ENCODE measurements around the gene EFS.

GRCh38 chr14:23324993-23325392 lies 40.0 kb downstream of the EFS start:
- TF ChIP-seq, protein P1, sequence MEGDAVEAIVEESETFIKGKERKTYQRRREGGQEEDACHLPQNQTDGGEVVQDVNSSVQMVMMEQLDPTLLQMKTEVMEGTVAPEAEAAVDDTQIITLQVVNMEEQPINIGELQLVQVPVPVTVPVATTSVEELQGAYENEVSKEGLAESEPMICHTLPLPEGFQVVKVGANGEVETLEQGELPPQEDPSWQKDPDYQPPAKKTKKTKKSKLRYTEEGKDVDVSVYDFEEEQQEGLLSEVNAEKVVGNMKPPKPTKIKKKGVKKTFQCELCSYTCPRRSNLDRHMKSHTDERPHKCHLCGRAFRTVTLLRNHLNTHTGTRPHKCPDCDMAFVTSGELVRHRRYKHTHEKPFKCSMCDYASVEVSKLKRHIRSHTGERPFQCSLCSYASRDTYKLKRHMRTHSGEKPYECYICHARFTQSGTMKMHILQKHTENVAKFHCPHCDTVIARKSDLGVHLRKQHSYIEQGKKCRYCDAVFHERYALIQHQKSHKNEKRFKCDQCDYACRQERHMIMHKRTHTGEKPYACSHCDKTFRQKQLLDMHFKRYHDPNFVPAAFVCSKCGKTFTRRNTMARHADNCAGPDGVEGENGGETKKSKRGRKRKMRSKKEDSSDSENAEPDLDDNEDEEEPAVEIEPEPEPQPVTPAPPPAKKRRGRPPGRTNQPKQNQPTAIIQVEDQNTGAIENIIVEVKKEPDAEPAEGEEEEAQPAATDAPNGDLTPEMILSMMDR (IDR thresholded peaks at IDR 0.05) = no peak
- no peak for TF ChIP-seq EP300 (IDR thresholded peaks at IDR 0.05)

Data from tibial nerve (tissue), 4 donors.